ENCODE results near the gene ZNF273.
"Not testable (repeated sequence)": the region's sequence is repeated elsewhere in the genome, so short reads cannot be mapped to it uniquely, and the experiment has no call there.

The ZNF273 gene

DNA sequence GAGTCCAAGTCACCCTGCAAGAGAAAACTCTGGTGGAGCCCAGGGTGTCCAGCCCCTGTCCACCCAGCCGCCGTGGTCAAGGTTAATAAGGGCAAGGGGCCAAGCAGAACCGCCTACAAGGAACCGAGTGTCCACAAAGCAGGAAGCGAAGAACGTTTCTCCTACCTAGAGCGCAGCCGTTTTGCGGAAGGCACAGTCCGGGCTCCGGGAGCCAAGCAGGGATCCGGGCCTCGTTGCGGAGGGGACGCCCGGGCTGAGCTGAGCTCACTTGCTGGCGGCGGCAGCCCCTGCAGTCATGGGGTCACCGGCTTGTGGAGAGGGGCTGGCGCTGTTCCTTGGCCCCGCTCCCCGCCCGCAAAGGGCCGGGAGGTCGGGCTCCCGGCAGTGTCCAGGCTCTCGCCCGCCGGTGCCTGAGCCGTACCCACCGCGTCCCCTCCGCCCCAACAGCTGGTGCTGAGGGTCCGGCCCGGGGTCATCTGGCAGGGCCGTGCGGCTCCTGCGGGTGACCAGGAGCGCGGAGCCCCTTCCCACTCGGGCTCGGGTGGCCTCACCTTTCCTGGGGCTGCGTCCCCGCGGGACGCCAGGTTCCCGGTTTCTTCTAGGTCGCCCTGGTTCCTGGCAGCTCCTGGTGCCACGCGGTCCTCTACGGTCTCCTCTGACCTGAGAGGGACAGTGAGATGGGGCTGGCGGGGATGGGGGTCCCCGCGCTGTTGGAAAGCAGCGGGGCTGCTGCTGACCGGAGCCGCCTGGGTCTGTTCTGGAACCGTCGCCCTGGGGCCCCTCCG lies 14.0 kb upstream of the ZNF273 start:
- no peak for DNase-seq (ENCODE audit: low read depth in 2 of 2, low spot score in 1 of 2)

DNA sequence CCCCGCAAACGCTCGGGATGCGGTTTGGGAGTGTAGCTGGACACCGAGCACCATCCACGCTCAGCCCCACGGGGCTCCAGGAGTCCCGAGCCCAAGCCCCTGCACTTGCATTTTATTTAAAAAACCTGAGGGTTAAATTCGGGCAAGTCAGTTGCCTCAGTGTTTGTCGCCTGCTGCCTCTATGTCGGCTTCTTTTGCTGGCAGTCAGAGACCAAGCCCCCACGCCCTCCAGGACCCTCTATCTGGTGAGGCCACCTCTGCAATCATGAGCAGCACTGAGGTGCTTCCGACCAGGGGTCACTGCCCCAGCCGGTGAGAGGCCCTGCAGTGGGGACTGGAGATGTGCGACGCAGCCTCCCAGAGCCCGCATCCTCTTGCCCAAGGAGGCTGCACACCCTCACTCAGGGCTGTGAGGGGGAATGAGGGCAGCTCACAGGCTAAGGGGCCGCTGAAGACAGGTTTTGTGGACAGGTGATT lies 13.3 kb upstream of the ZNF273 start:
- DNase-seq (ENCODE audit: low read depth in 2 of 2, low spot score in 1 of 2), result no peak

DNA sequence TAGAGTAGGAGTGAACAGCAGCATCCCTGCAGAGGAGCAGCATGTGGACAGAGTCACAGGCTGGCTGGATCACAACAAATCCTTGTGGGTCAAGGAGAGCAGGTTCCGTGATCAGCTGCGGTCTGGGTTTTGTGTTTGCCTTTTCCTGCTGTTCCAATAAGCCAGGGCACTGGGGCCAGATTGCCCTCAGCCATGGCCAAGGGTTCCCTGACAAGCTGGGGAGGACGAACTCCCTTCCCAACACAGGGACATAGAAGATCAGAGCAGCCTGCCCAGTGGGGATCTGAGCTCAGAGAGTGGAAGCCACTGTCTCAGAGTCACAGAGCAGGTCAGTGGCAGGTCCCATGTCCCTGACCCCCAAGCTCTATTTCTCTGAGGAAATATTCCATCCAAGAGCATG lies 12.8 kb upstream of the ZNF273 start:
- not testable (repeated sequence) for DNase-seq (ENCODE audit: low read depth in 2 of 2, low spot score in 1 of 2)

DNA sequence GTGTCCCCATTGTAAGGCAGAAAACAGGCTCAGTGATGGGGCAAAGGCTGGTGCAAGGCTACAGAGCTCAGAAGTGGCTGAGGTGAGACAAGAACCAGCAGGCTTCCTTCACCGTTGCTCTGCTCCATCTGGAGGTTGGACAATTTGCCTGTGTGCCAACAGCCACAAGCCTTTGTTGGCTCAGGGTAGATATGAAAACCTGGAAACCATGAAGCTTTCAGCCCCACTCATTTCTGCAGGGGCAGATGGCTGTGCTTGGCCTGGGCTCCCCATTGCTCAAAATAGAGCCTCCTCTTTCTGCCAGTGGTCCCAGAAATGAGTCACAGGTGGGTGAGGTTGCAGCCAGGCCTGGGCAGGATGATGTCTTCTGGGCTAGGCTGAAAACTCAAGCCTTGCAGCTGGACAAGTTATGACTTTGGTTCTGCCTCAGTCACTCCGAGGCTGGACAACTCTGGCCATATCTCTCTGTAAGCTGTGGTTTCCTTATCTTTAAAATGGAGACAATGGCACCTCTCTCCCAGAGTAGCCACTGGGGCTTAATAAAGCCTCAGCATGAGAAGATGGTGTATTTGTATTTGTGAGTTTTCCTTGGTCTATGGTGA lies 12.2 kb upstream of the ZNF273 start:
- no peak for DNase-seq (ENCODE audit: low read depth in 2 of 2, low spot score in 1 of 2)

DNA sequence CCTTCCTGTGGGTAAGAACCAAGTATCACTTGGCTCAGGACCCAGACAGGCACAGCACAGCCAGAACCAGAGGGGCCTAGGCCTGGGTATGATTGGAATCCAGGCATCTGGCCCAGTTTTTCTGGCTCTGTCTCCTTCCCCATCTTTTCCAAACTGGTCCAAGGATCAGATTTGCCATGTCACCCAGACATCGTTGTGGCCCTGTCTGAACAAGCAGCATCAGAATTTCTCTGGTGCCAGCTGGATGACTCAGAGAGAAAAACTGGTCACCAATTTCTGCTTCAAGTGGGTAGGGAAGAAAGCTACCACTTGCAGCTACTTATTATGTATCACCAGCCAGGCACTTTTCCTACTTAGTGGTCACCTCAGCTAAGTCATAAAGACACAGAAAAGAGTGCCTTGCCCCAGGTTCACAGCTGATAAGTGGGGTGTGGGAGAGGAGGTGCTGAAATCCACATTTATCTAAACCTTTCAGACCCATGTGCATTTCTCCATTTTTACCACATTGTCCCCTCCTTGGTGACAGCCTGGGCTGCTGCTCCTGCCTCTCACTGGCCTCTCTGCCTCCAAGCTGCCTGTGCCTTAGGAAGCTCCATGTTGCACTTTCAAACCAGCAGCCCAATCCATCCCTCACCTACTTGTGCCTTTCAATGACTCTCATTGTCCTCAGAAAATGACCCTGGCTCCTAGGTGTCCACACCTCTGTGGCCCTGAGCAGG lies 11.6 kb upstream of the ZNF273 start:
- DNase-seq (ENCODE audit: low read depth in 2 of 2, low spot score in 1 of 2), result not testable (repeated sequence)

DNA sequence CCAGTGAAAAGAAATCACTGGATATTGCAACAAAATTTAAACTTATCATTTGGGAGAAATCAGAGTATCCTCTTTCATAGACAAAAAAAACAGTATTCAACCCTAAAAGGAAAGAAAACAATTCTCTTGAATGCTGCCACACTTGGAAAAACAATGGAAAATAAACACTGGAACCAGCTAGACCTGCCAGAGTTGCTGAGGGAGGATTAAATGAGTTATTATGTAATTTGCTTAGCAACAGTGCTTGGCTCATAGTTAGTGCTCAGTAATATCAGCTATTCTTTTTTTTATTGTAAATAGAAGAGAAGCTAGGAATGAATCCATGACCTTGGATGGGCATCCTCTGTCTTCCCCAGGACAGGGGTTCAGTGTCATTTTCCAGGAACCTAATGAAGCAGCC lies 11.0 kb upstream of the ZNF273 start:
- no peak for DNase-seq (ENCODE audit: low read depth in 2 of 2, low spot score in 1 of 2)

DNA sequence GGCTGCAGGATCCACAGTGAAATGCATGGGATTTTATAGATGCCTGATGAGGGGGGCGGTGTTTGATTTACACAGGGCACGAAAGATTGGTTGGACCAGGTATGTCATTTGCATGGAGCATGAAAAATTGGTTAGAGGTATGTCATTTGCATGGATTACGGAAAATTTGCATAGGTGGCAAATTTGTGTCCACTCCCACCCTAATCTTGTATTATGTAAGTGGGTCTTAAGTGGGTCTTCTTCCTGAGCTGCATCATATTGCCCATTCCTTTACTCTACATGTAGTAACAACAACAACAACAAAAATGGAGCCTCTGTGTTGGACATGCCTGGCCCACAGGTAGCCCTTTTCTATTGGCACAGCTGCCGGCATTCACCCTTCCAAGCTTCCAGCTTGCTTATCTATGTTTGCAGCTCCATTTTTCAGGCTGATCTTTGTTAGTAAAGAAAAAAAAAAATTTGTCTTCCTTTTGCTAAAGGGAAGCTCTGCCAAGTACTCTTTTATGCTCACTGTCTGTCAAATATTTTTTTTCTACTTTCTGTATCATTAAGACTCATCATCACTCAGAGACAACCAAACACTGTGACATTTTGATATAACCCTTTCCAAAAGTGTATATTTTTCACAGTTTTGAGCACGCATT lies 10.3 kb upstream of the ZNF273 start:
- no peak for DNase-seq (ENCODE audit: low read depth in 2 of 2, low spot score in 1 of 2)

DNA sequence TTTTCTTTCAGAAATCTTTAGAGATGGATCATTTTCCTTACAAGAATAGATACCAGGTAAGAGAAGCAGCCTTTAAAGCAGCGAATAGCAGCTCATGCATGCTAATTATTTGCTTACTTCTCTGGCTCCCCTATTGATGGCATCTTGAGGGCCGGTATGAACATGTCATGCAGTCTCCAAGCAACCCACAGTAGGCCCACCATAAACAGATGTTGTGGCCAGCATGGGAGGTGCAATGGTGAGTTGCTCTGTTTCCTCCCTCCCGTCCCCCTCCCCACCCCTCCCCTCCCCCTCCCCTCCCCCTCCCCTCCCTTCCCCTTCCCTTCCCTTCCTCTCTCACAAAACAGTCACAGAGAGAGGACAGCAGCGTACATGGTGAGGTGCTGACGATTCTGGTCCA lies 9.7 kb upstream of the ZNF273 start:
- DNase-seq (ENCODE audit: low read depth in 2 of 2, low spot score in 1 of 2), result no peak

DNA sequence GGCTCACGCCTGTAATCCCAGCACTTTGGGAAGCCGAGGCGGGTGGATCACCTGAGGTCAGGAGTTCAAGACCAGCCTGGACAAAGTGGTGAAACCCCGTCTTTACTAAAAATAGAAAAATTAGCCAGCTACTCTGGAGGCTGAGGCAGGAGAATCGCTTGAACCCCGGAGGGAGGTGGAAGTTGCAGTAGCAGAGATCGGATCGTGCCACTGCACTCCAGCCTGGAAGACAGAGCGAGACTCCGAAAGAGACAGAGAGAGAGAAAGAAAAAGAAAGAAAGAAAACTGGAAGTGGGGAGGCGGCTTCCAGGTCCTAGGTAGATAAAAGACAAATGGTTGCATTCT lies 640 bp upstream of the ZNF273 start:
- not testable (repeated sequence) for DNase-seq (ENCODE audit: low read depth in 2 of 2, low spot score in 1 of 2)

DNA sequence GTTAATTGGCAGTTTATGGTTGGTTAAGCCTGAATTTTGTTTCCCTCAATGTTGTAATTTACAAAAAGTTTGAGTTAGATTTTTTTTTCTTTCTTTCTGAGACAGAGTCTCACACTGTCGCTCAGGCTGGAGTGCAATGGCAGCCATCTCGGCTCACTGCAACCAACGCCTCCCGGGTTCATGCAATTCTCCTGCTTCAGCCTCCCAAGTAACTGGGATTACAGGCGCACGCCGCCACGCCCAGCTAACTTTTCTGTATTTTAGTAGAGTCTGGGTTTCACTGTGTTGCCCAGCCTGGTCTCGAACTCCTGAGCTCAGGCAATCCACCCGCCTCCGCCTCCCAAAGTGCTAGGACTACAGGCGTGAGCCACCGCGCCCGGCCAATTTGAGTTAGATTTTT lies 935 bp downstream of the ZNF273 start:
- no peak for DNase-seq (ENCODE audit: low read depth in 2 of 2, low spot score in 1 of 2)

DNA sequence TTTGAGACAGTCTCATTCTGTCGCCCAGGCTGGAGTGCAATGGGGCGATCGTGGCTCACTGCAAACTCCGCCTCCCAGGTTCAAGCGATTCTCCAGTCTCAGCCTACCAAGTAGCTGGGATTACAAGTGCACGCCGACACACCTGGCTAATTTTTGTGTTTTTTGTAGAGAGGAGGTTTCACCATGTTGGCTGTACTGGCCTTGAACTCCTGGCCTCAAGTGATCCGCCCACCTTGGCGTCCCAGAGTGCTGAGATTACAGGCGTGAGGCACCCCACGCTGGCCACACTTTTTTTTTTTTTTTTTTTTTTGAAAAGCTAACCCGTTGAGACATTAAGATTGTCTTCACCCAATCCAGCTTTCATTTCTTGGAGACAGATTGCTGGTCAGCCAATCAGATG lies 2.1 kb downstream of the ZNF273 start:
- no peak for DNase-seq (ENCODE audit: low read depth in 2 of 2, low spot score in 1 of 2)

DNA sequence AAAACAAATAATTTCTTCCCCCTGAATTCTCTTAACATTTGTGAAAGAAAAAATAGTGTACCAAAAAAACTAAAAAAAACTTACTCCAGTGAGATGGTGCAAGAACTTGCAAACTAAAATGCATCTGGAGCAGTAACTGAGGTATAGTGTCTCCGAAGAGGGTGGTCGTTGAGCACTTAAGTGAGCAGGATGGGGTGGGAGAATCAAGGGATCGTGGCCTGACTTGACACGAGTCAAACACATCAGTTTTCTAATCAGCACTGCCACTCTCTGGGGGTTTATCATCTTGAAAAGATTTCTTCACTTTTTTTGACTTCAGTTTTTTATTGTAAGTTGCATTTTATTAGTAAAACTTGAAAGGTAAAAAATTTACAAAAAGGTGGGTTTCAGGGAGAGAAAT lies 2.5 kb downstream of the ZNF273 start:
- DNase-seq (ENCODE audit: low read depth in 2 of 2, low spot score in 1 of 2), result no peak

DNA sequence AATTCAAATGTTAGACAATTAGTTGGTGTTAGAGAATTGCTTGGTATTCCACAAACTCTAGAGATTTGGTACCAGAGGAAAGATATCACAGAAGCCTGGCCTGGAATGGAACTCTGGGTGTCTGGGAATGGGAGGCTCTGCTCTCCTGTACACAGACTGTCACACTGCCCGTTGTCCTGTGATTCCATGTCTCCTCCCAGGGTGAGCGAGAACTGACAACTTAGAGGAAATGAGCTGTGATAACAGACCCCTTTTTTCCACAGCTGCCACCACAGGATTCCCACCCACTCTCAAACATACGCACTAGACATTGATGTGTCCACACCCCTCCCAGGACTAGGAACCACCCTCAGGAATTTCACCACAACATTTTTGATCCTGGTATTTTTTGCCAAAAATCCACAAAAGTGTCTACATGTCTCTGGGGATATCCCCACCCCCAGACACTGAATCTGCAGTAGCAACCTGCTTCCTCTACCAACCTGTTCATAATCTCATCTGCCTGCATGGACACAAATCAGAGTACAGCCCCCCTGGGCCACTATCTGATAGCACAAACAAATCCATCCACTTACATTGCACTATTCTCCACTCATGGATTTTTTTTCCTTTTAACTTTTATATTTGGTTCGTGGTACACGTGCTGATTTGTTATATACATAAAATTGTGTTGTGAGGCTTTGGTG lies 4.7 kb downstream of the ZNF273 start:
- DNase-seq (ENCODE audit: low read depth in 2 of 2, low spot score in 1 of 2), result no peak

DNA sequence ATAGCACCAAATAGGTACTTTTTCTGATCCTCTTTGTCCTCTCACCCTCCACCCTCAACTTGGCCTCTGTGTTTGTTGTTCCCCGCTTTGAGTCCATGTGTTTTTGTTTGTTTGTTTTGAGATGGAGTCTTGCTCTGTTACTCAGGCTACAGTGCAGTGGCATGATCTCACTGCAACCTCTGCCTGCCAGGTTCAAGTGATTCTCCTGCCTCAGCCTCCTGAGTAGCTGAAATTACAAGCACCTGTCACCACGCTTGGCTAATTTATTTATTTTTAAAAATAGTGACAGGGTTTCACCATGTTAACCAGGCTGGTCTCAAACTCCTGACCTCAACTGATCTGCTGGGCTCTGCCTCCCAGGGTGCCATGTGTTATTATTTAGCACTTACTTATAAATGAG lies 5.3 kb downstream of the ZNF273 start:
- no peak for DNase-seq (ENCODE audit: low read depth in 2 of 2, low spot score in 1 of 2)

DNA sequence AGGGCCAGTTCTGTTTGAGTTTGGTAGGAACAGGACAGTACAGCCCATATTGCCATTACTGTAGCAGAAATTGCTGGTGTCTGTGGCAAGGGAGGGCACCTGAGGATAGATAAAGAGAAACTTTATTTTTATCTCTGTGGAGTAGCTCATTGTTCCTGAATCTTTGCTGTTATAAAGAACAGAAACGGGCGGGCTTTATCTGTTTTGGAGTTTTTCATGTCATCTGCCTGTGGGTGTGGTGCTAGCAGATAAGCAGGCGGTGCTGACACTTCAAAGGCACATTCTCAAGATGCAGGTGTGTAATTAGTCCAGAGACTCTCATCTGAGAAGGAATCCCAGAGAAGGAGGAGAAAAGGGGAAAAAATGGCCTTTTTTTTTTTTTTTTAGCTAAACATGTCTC lies 11.5 kb downstream of the ZNF273 start:
- DNase-seq (ENCODE audit: low read depth in 2 of 2, low spot score in 1 of 2), result no peak

DNA sequence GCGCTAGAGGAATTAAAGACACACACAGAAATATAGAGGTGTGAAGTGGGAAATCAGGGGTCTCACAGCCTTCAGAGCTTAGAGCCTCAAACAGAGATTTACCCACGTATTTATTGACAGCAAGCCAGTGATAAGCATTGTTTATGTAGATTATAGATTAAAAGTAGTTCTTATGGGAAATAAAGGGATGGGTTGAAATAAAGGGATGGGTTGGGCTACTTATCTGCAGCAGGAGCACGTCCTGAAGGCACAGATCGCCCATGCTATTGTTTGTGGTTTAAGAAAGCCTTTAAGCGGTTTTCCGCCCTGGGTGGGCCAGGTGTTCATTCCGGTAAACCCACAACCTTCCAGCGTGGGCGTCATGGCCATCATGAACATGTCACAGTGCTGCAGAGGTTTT lies 12.2 kb downstream of the ZNF273 start:
- not testable (repeated sequence) for DNase-seq (ENCODE audit: low read depth in 2 of 2, low spot score in 1 of 2)

DNA sequence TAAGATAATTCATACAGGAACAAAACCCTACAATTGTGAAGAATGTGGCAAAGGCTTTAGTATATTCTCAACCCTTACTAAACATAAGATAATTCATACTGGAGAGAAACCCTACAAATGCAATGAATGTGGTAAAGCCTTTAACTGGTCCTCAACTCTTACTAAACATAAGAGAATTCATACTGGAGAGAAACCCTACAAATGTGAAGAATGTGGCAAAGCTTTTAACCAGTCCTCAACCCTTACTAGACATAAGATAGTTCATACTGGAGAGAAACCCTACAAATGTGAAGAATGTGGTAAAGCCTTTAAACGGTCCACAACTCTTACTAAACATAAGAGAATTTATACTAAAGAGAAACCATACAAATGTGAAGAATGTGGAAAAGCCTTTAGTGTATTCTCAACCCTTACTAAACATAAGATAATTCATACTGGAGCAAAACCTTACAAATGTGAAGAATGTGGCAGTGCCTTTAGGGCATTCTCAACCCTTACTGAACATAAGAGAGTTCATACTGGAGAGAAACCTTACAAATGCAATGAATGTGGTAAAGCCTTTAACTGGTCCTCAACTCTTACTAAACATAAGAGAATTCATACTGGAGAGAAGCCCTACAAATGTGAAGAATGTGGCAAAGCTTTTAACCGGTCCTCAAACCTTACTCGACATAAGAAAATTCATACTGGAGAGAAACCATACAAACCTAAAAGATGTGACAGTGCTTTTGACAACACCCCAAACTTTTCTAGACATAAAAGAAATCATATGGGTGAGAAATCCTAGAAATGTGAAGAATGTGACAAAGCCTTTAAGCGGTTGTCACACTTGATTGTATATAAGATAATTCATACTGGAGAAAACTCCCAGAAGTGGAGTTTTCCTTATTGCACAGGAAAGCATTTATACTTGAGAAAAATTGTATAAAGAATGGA lies 25.4 kb downstream of the ZNF273 start:
- DNase-seq (ENCODE audit: low read depth in 2 of 2, low spot score in 1 of 2), result not testable (repeated sequence)

DNA sequence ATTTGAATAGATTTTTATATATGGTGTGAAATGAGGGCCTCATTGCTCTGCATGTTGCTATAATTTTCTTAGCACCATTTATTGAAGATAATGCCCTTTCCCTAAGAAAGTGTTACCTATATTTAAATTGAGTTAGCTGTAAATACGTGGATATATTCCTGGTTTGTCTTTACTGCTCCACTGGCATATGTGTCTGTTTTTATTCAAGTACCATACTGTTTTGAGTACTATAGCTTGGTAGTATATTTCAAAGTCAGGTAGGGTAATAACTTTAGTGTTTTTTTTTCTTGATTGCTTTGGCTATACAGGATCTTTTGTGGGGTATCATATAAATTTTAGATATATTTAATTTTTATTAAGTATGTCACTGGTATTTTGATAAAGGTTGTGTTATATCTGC lies 31.4 kb downstream of the ZNF273 start:
- no peak for DNase-seq (ENCODE audit: low read depth in 2 of 2, low spot score in 1 of 2)

DNA sequence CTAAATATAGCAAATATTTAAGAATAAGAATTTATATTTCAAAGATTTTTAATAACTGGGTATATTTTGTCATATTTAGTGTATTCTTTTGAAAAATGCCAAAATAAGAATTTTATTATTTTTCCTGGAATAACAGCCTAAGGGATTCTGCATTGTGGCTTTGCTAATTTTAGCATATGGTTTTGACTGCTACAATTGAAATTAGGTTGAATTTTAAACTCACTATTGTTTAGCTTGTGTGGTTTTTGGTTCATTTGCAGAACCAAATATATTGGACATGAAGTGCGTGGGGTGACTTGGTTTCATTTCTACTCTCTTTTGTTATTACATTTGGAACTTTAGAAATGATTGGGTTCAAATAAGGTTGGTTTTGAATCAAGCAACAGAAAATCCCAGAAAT lies 35.5 kb downstream of the ZNF273 start:
- DNase-seq (ENCODE audit: low read depth in 2 of 2, low spot score in 1 of 2), result no peak

DNA sequence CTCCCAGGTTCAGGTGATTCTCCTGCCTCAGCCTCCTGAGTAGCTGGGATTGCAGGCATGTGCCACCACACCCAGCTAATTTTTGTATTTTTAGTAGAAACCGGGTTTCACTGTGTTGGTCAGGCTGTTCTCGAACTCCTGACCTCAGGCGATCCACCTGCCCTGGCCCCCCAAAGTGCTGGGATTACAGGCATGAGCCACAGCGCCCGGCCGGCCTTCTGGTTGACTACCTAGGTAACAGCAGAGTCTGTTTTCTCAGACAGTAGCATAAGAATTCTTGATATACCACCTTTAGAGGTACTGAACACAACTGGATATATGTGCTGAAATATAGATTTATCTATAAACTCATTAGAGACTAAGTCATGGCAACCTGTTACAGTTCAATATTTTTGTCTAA lies 36.9 kb downstream of the ZNF273 start:
- not testable (repeated sequence) for DNase-seq (ENCODE audit: low read depth in 2 of 2, low spot score in 1 of 2)
